Astrocyte of the spinal cord (primary cell): ENCODE measurements around the gene SMARCD3.

Source experiments
- DNase-seq: peaks from one replicate; pipeline ENCODE4 v3.0.0; 2011; ENCODE audit warnings: low read depth, low spot score
- H3K4me3 ChIP-seq: 2 replicates; pipeline ENCODE4 v1.5.1; 2011; ENCODE audit warnings: low read depth, mild to moderate bottlenecking, low read length, moderate library complexity
- CTCF ChIP-seq: IDR thresholded peaks from 2 replicates; pipeline ENCODE4 v1.5.1; 2012; ENCODE audit warnings: low read depth, mild to moderate bottlenecking, low read length, inconsistent platforms
- in situ Hi-C: cut with HindIII; loops from 2 replicates; pipeline ENCODE4 v1.10.0; 2017; ENCODE audit warnings: low sequenced_read_pairs

Gene SMARCD3

GRCh38 chr7:151251328-151251688 lies 2.8 kb upstream of the SMARCD3 start:
- peak overlapping the region; percentile 37 for H3K4me3 ChIP-seq
- DNase-seq, result peak; percentile 45
- in situ Hi-C loops, result no loop called here
- no peak for TF ChIP-seq CTCF

- DNase-seq, result no peak
- TF ChIP-seq CTCF, result no peak
- in situ Hi-C loops, result no loop called here
- no peak overlapping the region for H3K4me3 ChIP-seq
These were observed 2.0 kb upstream of the SMARCD3 start for GRCh38 chr7:151250181-151251132.

GRCh38 chr7:151249732-151250072 lies 1.2 kb upstream of the SMARCD3 start:
- TF ChIP-seq CTCF, result no peak
- in situ Hi-C loops, result no loop called here
- no peak overlapping the region for H3K4me3 ChIP-seq
- DNase-seq, result peak; percentile 34

GRCh38 chr7:151249034-151249731 lies 689 bp upstream of the SMARCD3 start:
- H3K4me3 ChIP-seq, result peak overlapping the region; percentile 23
- DNase-seq, result peak; percentile 63
- no peak for TF ChIP-seq CTCF

GRCh38 chr7:151247611-151248345 lies 716 bp downstream of the SMARCD3 start:
- in situ Hi-C loops, result no loop called here
- DNase-seq, result peak; percentile 30
- peak overlapping the region; percentile 78 for H3K4me3 ChIP-seq
- TF ChIP-seq CTCF, result no peak

More at GRCh38 chr7:151249034-151249731, 689 bp upstream of the SMARCD3 start:
- in situ Hi-C loops, result no loop called here

- peak overlapping the region; percentile 78 for H3K4me3 ChIP-seq
- TF ChIP-seq CTCF, result no peak
- in situ Hi-C loops, result no loop called here
- peak; percentile 5 for DNase-seq
These were observed 1.5 kb downstream of the SMARCD3 start for GRCh38 chr7:151246851-151247580.
